ACC112 (cell line): Measurements from ENCODE around the gene TJP3.
"Not testable (repeated sequence)": the region's sequence is repeated elsewhere in the genome, so short reads cannot be mapped to it uniquely, and the experiment has no call there.

Experiments
- H2AFZ ChIP-seq: fragments of 200-600 bp; sonication (generic); one replicate; pipeline ENCODE4 v1.6.0; 2017; ENCODE audit warnings: antibody characterized with exemption, low read length; ENCODE audit not compliant: unreplicated experiment
- H3K27ac ChIP-seq: fragments of 200-600 bp; sonication (generic); 2 replicates; pipeline ENCODE4 v1.5.1; 2014; ENCODE audit warnings: low read depth, mild to moderate bottlenecking, antibody characterized with exemption, low read length, moderate library complexity
- H3K27me3 ChIP-seq: fragments of 200-600 bp; sonication (generic); 2 replicates; pipeline ENCODE4 v1.6.1; 2014; ENCODE audit warnings: mild to moderate bottlenecking, antibody characterized with exemption, low read length, moderate library complexity, mixed read lengths; ENCODE audit not compliant: insufficient read depth
- H3K36me3 ChIP-seq: fragments of 200-600 bp; sonication (generic); 2 replicates; pipeline ENCODE4 v1.6.1; 2016; ENCODE audit warnings: mild to moderate bottlenecking, antibody characterized with exemption, low read length, moderate library complexity, mixed read lengths; ENCODE audit not compliant: insufficient read depth
- H3K4me1 ChIP-seq: fragments of 200-600 bp; sonication (generic); one replicate; pipeline ENCODE4 v1.6.1; 2016; ENCODE audit warnings: low read length, mixed read lengths; ENCODE audit not compliant: insufficient read depth, unreplicated experiment, control insufficient read depth
- H3K4me3 ChIP-seq: fragments of 200-600 bp; sonication (generic); 2 replicates; pipeline ENCODE4 v1.5.1; 2014; ENCODE audit warnings: mild to moderate bottlenecking, low read depth, low read length
- H3K79me2 ChIP-seq: fragments of 200-600 bp; sonication (generic); one replicate; pipeline ENCODE4 v1.6.0; 2016; ENCODE audit warnings: low read length; ENCODE audit not compliant: control insufficient read depth, unreplicated experiment, insufficient read depth

TJP3 gene

GRCh38 chr19:3708207-3708931, at the start of gene TJP3:
Gene TJP3, plus strand, starts transcription at chr19:3708384. Its CDS starts 20,049 bp downstream, at chr19:3728433.
- Histone ChIP-seq H2AFZ (no peak within 1 kb of the TSS), H3K27me3 (peaks cover 14% of the 10 kb centered on the region; the same call in 1 of the 2 replicates), H3K79me2 (no peaks in the 10 kb centered on the region), H3K4me3 (no peak within 1 kb of the TSS), H3K36me3 (no peaks in the 10 kb centered on the region), H3K4me1 (no peaks in the 10 kb centered on the region), H3K27ac (no peak within 1 kb of the TSS)

GRCh38 chr19:3658870-3659745, 49.1 kb upstream of the TJP3 start:
- H3K36me3 ChIP-seq, result no peaks in the 10 kb centered on the region; the same call in 1 of the 2 replicates
- H3K4me1 ChIP-seq, result no peaks in the 10 kb centered on the region
- no peaks in the 10 kb centered on the region for H3K27me3 ChIP-seq
- H3K27ac ChIP-seq, result no peak overlapping the region
- H2AFZ ChIP-seq, result no peak overlapping the region
- H3K4me3 ChIP-seq, result no peak overlapping the region
- H3K79me2 ChIP-seq, result no peaks in the 10 kb centered on the region

GRCh38 chr19:3659746-3660112, 48.5 kb upstream of the TJP3 start:
- no peaks in the 10 kb centered on the region for H3K79me2 ChIP-seq
- H3K4me1 ChIP-seq, result no peaks in the 10 kb centered on the region
- H2AFZ ChIP-seq, result no peak overlapping the region
- no peak overlapping the region for H3K4me3 ChIP-seq
- H3K36me3 ChIP-seq, result no peaks in the 10 kb centered on the region; the same call in 1 of the 2 replicates
- H3K27me3 ChIP-seq, result no peaks in the 10 kb centered on the region
- no peak overlapping the region for H3K27ac ChIP-seq

- no peaks in the 10 kb centered on the region; the same call in 1 of the 2 replicates for H3K36me3 ChIP-seq
- no peak overlapping the region for H2AFZ ChIP-seq
- H3K79me2 ChIP-seq, result no peaks in the 10 kb centered on the region
- no peak overlapping the region for H3K27ac ChIP-seq
- H3K27me3 ChIP-seq, result no peaks in the 10 kb centered on the region
- no peak overlapping the region for H3K4me3 ChIP-seq
- no peaks in the 10 kb centered on the region for H3K4me1 ChIP-seq
Observed at GRCh38 chr19:3660493-3661219, 47.5 kb upstream of the TJP3 start.

- no peaks in the 10 kb centered on the region for H3K4me1 ChIP-seq
- H3K36me3 ChIP-seq, result no peaks in the 10 kb centered on the region; the same call in 1 of the 2 replicates
- H3K79me2 ChIP-seq, result no peaks in the 10 kb centered on the region
- H3K4me3 ChIP-seq, result no peak overlapping the region
- H3K27ac ChIP-seq, result no peak overlapping the region
- no peaks in the 10 kb centered on the region for H3K27me3 ChIP-seq
- H2AFZ ChIP-seq, result no peak overlapping the region
Observed at GRCh38 chr19:3661284-3662238, 46.6 kb upstream of the TJP3 start.

GRCh38 chr19:3663838-3664237, 44.3 kb upstream of the TJP3 start:
- Histone ChIP-seq H3K79me2 (no peaks in the 10 kb centered on the region), H3K36me3 (no peaks in the 10 kb centered on the region; the same call in 1 of the 2 replicates), H2AFZ (no peak overlapping the region), H3K27ac (no peak overlapping the region), H3K4me3 (no peak overlapping the region), H3K27me3 (no peaks in the 10 kb centered on the region), H3K4me1 (no peaks in the 10 kb centered on the region)

- Histone ChIP-seq H2AFZ (no peak overlapping the region), H3K4me3 (no peak overlapping the region), H3K79me2 (no peaks in the 10 kb centered on the region), H3K27ac (no peak overlapping the region), H3K27me3 (no peaks in the 10 kb centered on the region), H3K4me1 (peaks cover 5% of the 10 kb centered on the region), H3K36me3 (no peaks in the 10 kb centered on the region; the same call in 1 of the 2 replicates)
Observed at GRCh38 chr19:3664879-3665642, 43.1 kb upstream of the TJP3 start.

GRCh38 chr19:3665681-3666544, 42.3 kb upstream of the TJP3 start:
- no peak overlapping the region for H2AFZ ChIP-seq
- peaks cover 14% of the 10 kb centered on the region for H3K4me1 ChIP-seq
- H3K27ac ChIP-seq, result no peak overlapping the region
- no peaks in the 10 kb centered on the region; the same call in 1 of the 2 replicates for H3K36me3 ChIP-seq
- no peaks in the 10 kb centered on the region for H3K27me3 ChIP-seq
- no peaks in the 10 kb centered on the region for H3K79me2 ChIP-seq
- H3K4me3 ChIP-seq, result no peak overlapping the region

GRCh38 chr19:3666545-3666856, 41.7 kb upstream of the TJP3 start:
- H3K4me1 ChIP-seq, result peaks cover 20% of the 10 kb centered on the region

More at GRCh38 chr19:3666545-3666856, 41.7 kb upstream of the TJP3 start:
- H3K79me2 ChIP-seq, H3K27ac ChIP-seq, H3K27me3 ChIP-seq, H2AFZ ChIP-seq, H3K36me3 ChIP-seq, H3K4me3 ChIP-seq: not testable (repeated sequence)
